GM19467 (cell line): ENCODE measurements around the gene REEP6.
"Not testable (repeated sequence)": the region's sequence is repeated elsewhere in the genome, so short reads cannot be mapped to it uniquely, and the experiment has no call there.

Experiments
- ATAC-seq: cut with Tn5 transposase; IDR thresholded peaks from one replicate; pipeline ENCODE4 v1.9.1; 2021; ENCODE audit warnings: mild to moderate bottlenecking, moderate library complexity; ENCODE audit not compliant: unreplicated experiment

Gene REEP6

DNA sequence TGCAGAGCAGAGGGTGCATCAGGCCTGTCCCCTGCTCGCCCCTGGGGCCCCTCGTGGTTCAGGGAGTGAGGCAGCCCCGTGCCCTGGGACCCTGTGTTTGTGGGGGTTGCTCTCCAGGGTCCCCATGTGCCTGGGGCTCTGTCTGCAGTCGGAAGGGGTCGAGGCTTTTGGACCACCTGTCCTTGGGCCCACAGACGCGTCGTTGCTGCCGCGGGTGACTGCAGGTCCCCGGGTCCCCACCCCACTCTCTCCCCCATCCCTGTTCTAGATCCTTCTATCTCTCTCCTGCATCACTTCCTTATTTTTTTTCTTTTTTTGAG lies 2.7 kb upstream of the REEP6 start:
- ATAC-seq: no peak

DNA sequence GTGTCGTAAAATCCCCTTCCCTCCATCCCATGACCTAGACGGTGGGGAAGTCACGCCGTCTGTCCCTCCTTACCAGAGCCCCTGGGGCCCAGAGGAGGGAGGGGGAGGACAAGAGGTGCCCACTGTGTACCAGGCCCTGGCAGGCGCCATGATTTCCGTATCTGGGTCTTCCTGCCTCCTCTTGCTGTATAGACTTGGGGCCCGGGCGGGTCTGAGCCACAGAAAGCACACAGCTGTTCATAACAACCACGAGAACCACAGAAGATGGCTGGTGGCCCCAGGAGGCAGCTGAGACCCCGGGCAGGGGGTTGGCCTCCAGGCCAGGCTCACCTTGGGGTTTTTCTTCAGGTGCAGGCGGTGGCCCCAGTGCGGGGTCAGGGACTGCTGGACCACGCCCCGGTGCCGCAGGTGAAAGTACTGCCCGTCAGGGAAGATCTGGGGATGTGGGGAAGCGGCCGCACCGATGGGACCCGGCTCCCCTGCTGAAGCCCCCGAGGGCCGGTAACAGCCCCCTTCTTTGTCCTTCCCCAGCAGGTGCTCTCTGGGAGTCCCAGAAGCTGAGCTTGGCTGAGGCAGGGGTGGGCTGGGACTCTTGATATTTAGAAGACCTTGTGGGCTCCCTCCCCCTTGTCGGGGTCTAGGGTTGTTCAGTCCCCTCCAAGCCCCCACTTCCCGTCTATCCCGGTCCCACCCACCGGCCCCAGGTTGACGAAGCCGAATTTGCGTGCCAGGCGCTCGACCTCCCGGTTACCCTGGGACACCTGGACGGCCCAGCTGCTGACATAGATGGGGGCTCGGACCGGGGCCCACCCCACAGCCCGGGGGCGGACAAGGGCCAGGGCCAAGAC lies 1.3 kb upstream of the REEP6 start:
- no peak for ATAC-seq

GRCh38 chr19:1490311-1491113 lies 469 bp upstream of the REEP6 start, which contains the start of gene PCSK4:
TSS of gene PCSK4 (minus strand) at chr19:1490350. CDS start at chr19:1490346, 4 bp downstream.
- peak; percentile 73 for ATAC-seq

DNA sequence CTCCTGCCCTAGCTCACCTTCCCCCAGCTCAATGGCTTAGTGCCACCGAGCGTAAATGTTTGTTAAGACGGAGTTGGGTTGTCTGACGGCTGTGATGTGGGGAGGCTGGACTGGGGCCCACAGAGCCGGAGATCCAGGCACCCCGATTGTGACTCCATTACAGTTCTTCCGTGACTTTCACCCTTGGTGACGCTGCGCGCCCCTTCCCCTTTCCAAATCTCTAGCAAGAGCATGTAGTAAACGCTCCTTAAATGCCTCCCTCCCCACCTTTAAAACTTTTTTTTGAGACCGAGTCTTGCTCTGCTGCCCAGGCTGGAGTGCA lies 829 bp downstream of the REEP6 start:
- ATAC-seq: no peak

GRCh38 chr19:1492474-1493006 lies 1.6 kb downstream of the REEP6 start:
- no peak for ATAC-seq

DNA sequence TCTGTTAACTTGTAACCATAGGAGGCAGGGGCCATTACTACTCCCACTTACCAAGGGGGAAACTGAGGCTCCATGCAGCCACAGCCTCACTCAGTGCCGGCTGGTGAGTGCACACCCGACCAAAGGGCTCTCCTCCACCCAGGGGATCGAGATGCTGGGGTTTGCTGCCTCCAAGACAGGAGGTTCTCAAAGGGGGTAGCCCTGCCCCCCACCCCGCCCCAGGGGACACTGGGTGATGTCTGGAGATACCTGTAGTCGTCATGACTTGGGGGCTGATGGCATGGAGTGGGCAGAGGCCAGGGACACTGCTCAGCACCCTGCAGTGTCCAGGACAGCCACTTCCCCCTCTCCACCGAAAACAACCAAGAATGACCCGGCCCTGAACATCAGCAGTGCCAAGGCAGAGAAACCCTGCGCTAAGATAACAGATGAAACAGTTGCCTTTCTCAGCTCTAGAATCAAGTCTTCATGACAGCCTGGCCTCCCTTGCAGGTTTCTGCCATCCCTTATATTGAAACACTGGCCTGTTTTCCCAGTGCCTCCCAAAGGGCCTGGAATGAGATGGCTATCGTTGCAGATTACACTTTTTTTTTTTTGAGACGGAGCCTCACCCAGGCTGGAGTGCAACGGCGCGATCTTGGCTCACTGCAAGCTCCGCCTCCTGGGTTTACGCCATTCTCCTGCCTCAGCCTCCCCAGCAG lies 3.3 kb downstream of the REEP6 start:
- no peak for ATAC-seq

DNA sequence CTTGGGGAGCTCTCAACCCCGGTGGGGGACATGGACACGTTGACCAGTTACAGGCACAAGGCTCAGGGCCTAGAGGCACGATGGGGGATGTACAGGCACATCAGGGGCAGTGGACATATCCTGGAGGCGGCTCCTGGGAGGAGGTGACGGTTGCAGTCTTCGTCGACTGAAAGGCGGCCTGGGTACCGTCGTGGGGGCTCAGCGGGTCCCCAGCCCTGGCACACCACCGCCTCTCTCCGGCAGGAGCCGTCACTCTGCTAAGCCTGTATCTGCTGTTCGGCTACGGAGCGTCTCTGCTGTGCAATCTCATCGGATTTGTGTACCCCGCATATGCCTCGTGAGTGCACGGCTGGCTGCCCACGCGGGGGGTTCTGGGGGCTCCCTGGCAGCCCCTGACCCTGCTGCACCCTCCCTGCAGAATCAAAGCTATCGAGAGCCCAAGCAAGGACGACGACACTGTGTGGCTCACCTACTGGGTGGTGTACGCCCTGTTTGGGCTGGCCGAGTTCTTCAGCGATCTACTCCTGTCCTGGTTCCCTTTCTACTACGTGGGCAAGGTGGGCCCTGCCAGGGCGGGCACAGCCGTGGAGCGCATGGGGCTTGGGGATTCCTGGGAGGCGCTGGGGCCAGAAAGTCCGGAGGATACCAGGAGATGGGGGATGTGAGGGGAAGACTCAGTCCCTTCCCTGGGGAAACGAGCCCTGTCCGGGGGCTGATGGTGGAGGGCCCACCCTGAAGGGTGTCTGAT lies 4.2 kb downstream of the REEP6 start:
- ATAC-seq: no peak

- ATAC-seq: no peak
Observed at GRCh38 chr19:1495799-1496713, 5.1 kb downstream of the REEP6 start.

DNA sequence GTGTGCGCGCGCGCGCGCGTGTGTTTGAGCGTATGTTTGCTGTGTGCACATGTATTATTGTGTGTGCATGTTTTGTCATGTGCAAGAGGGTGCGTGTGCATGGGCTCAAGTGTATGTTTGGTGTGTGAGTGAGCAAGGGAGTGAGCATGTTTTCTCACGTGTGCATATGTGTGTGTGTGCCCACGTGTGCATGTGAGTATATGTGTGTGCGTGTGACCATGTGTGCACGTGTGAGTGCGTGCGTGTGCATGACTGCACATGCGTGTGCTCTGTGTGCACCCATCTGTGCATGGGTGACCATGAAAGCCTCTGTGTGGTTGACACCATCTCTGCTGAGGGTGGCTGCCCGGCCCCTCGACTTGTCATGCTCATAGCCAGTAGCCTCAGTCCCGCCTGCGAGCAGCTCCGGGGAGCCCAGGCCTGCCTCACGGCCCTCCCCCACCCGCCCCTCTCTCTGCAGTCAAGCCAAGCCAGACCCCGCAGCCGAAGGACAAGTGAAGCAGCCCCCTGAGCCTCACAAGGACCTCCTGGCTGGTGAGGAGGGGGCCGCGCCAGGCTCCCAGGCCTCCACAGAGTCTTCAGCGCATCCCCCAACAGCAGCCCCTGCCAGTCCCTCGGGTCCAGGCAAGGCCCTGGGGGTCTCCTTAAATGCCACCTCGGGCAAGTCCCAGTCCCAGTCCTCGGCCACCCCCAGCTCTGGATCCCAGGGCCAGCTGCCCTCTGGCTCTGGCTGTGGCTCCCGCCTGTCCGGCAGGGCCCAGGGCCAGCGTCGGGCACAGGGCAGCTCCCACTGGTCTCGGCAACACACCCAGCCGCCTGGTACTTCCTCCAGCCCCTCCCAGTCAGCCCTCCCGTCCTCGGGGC lies 6.0 kb downstream of the REEP6 start:
- ATAC-seq: no peak

- no peak for ATAC-seq
Observed at GRCh38 chr19:1497578-1498235, 6.7 kb downstream of the REEP6 start.

DNA sequence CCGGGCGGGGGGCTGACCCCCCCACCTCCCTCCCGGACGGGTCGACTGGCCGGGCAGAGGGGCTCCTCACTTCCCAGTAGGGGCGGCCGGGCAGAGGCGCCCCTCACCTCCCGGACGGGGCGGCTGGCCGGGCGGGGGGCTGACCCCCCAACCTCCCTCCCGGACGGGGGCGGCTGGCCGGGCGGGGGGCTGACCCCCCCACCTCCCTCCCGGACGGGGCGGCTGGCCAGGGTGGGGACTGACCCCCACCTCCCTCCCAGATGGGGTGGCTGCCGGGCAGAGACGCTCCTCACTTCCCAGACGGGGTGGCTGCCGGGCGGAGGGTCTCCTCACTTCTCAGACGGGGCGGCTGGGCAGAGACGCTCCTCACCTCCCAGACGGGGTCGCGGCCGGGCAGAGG lies 8.2 kb downstream of the REEP6 start:
- ATAC-seq: not testable (repeated sequence)

DNA sequence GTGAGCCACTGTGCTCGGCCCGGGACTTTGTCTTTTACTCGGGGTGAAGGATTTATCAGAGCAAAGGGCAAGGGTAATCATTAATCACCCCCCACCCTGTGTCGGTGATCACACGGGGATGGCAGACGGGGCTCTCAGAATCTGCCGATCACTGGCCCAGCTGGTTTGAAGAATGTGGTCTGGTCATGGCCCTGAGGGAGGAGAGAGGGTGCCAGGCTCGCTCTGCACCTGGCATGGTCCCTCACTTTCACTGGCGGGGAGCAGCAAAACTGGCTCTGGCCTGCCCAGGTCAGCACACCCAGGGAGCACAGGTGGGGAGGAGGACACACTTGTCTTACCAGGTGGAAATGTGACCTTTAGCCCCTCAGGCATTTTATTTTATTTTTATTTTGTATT lies 10.2 kb downstream of the REEP6 start:
- no peak for ATAC-seq

DNA sequence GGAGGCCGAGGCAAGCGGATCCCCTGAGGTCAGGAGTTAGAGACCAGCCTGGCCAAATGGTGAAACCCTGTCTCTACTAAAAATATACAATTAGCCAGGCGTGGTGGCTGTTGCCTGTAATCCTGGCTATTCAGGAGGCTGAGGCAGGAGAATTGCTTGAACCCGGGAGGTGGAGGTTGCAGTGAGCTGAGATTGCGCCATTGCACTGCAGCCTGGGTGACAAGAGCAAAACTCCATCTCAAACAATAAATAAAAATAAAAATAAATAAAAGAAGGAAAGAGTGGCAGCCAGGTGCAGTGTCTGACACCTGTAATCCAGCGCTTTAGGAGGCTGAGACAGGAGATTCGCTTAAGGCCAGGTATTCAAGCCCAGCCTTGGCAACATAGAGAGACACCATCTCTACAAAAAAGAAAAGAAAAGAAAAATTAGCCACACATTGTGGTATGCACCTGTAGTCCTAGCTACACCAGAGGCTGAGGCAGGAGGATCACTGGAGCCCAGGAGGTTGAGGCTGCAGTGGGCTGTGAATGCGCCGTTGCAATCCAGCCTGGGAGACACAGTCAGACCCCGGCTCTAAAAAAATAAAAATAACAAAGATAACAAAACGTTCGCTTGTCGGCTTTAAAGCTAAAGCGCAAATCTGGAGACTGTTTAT lies 11.6 kb downstream of the REEP6 start:
- ATAC-seq: no peak

DNA sequence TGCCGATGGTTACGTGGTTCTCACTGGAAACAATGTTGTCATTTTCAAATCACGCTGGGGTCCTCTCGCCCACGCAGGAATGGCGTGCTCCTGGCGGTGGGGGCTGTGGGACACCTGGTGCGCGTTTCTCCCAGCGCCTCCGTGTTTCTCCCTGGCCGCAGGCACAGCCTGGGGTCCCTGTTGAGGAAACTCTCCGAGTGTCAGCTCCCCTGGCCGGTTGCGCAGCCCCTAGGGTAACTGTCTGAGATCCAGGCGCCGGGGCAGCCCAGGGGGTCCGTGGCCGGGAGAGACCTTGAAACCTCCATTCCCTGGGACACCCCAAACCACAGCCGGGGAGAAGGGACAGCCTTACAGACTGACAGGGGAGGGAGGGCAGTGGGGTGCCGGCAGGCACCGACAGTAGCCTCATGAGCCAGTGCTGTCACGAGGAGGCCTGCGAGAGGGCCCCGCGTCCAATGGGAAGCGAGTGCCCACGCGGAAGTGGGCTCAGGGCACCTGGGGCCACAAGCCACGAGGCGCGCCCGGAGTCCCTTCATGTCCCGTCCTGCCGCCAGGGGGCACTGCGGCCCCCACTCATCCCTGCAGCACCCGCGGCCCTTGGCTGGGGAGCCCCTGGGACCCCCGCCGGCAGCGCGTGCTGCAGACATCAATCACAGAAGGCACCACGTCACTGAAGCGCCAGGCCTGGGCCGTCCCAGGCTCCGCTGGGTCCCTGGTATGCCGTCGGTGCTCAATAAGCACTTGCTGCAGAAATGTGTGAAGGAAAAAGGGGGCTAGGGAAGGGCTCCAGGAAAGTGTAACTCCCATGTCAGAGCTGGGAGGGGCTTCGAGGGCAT lies 12.3 kb downstream of the REEP6 start:
- ATAC-seq: no peak

- ATAC-seq: no peak
Observed at GRCh38 chr19:1503925-1504773, 13.2 kb downstream of the REEP6 start.

- no peak for ATAC-seq
Observed at GRCh38 chr19:1505012-1505411, 14.0 kb downstream of the REEP6 start.
